HepG2 (cell line): ENCODE data around the gene TNN. TPM values are rescaled to one million over a fixed set of nuclear protein-coding genes. Genes with fewer than 3 reads are reported as not detected.

Source experiments
- AFF4 ChIP-seq: sonication (generic); formaldehyde crosslinking; IDR thresholded peaks from 2 replicates; pipeline ENCODE4 v1.4.0; 2020; ENCODE audit warnings: missing genetic modification reagents
- ARID2 ChIP-seq: sonication (generic); formaldehyde crosslinking; IDR thresholded peaks from 2 replicates; pipeline ENCODE4 v1.8.1; 2022; ENCODE audit warnings: mild to moderate bottlenecking, missing genetic modification reagents, borderline replicate concordance
- ELF4 ChIP-seq: sonication (generic); formaldehyde crosslinking; IDR thresholded peaks from 2 replicates; pipeline ENCODE4 v1.5.0; 2020; ENCODE audit warnings: missing genetic modification reagents, mild to moderate bottlenecking, moderate library complexity, borderline replicate concordance
- FOXP4 ChIP-seq: sonication (generic); formaldehyde crosslinking; IDR thresholded peaks from 2 replicates; pipeline ENCODE4 v1.4.0; 2020; ENCODE audit warnings: missing genetic modification reagents
- JUNB ChIP-seq: sonication (generic); formaldehyde crosslinking; IDR thresholded peaks from 2 replicates; pipeline ENCODE4 v1.8.0; 2022; ENCODE audit warnings: missing genetic modification reagents, mild to moderate bottlenecking, borderline replicate concordance
- MAFG ChIP-seq: sonication (generic); formaldehyde crosslinking; IDR thresholded peaks from 2 replicates; pipeline ENCODE4 v1.5.1; 2020; ENCODE audit warnings: mild to moderate bottlenecking, missing genetic modification reagents
- MBD4 ChIP-seq: IDR thresholded peaks from 2 replicates; pipeline ENCODE4 v1.6.1; 2012; ENCODE audit warnings: low read length, inconsistent platforms, borderline replicate concordance
- SIN3A ChIP-seq: IDR thresholded peaks from 2 replicates; pipeline ENCODE4 v1.6.1; 2011; ENCODE audit warnings: low read depth, mild to moderate bottlenecking, control low read depth, low read length, borderline replicate concordance
- SRSF1 ChIP-seq: fragments of 200-400 bp; formaldehyde crosslinking; optimal IDR thresholded peaks from 2 replicates; pipeline ENCODE3; 2017; ENCODE audit warnings: mild to moderate bottlenecking, low read depth, low read length, moderate library complexity
- TAF1 ChIP-seq: sonication (generic); formaldehyde crosslinking; IDR thresholded peaks from 2 replicates; pipeline ENCODE4 v1.4.0; 2020; ENCODE audit warnings: missing genetic modification reagents
- TARDBP ChIP-seq: sonication (generic); formaldehyde crosslinking; IDR thresholded peaks from 2 replicates; pipeline ENCODE4 v1.8.0; 2022; ENCODE audit warnings: mild to moderate bottlenecking, missing genetic modification reagents
- ZHX1 ChIP-seq: sonication (generic); formaldehyde crosslinking; IDR thresholded peaks from 2 replicates; pipeline ENCODE4 v1.8.1; 2022; ENCODE audit warnings: low read depth, mild to moderate bottlenecking, missing genetic modification reagents
- ZNF160 ChIP-seq: sonication (generic); formaldehyde crosslinking; IDR thresholded peaks from 2 replicates; pipeline ENCODE4 v1.8.0; 2022; ENCODE audit warnings: mild to moderate bottlenecking, inconsistent platforms, missing genetic modification reagents
- ZNF383 ChIP-seq: sonication (generic); formaldehyde crosslinking; IDR thresholded peaks from 2 replicates; pipeline ENCODE4 v1.4.0; 2020; ENCODE audit warnings: missing genetic modification reagents, mild to moderate bottlenecking, borderline replicate concordance
- ZNF564 ChIP-seq: sonication (generic); formaldehyde crosslinking; IDR thresholded peaks from 2 replicates; pipeline ENCODE4 v1.8.1; 2023; ENCODE audit warnings: mild to moderate bottlenecking, missing genetic modification reagents
- ZNF704 ChIP-seq: sonication (generic); formaldehyde crosslinking; IDR thresholded peaks from 2 replicates; pipeline ENCODE4 v1.8.1; 2023; ENCODE audit warnings: mild to moderate bottlenecking, inconsistent platforms, moderate library complexity, missing genetic modification reagents, borderline replicate concordance
- ZNF777 ChIP-seq: sonication (generic); formaldehyde crosslinking; IDR thresholded peaks from 2 replicates; pipeline ENCODE4 v1.4.0; 2020; ENCODE audit warnings: missing genetic modification reagents
- ZSCAN29 ChIP-seq: sonication (generic); formaldehyde crosslinking; conservative IDR thresholded peaks from 2 replicates; pipeline ENCODE4 v1.4.0; 2020; ENCODE audit warnings: mild to moderate bottlenecking, missing genetic modification reagents
- ZSCAN9 ChIP-seq: IDR thresholded peaks from 2 replicates; pipeline ENCODE4 v1.6.1; 2016; ENCODE audit warnings: borderline replicate concordance
- polyA plus RNA-seq, 8 experiments: library from polyadenylated mRNA; depleted of rRNA in 3 of 8; stranded (reverse) in 7 of 8; unstranded in 1 of 8; fragments of >200 nt; fragmentation: Illumina TruSeq in 4 of 8; extraction: Trizol in 4 of 8; gene quantifications; 2 replicates each; pipeline versions ENCODE4 v1.2.1 to v1.2.3, GENCODE V29; 2011 to 2016; ENCODE audit warnings: low read depth in 4 of 8, missing spikeins in 1 of 8, mixed read lengths in 1 of 8; ENCODE audit not compliant: insufficient read depth in 1 of 8
- total RNA-seq, 5 experiments: library from RNA; depleted of rRNA; stranded (reverse); fragments of >200 nt; fragmentation: Illumina TruSeq; extraction: Trizol; gene quantifications; 2 replicates each; pipeline ENCODE4 v1.2.3, GENCODE V29; 2016; ENCODE audit warnings: low read depth in 1 of 5

TNN gene
- total and polyA plus RNA-seq, 2 of the 13 experiments (the other 11 are each of a cell fraction or from before 2014, with no cell fraction given): not detected

GRCh38 chr1:175152006-175152652 lies 84.5 kb downstream of the TNN start (continued):
- TF ChIP-seq AFF4 (CRISPR knock-in tag): no peak
- no peak for TF ChIP-seq ZHX1 (CRISPR knock-in tag)
- TF ChIP-seq ZNF160 (CRISPR knock-in tag): no peak
- TF ChIP-seq MBD4: no peak
- no peak for TF ChIP-seq TARDBP (CRISPR knock-in tag)
- TF ChIP-seq ZSCAN9: no peak
- TF ChIP-seq FOXP4 (CRISPR knock-in tag): no peak
- TF ChIP-seq ZSCAN29 (CRISPR knock-in tag): no peak
- no peak for TF ChIP-seq JUNB (CRISPR knock-in tag)
- TF ChIP-seq ZNF383 (CRISPR knock-in tag): no peak
- TF ChIP-seq MAFG: no peak
- no peak for TF ChIP-seq ZNF777 (CRISPR knock-in tag)
- TF ChIP-seq ZNF704: no peak
- no peak for TF ChIP-seq SRSF1
- TF ChIP-seq TAF1: no peak
- no peak for TF ChIP-seq SIN3A
- no peak for TF ChIP-seq ELF4 (CRISPR knock-in tag)
- TF ChIP-seq ZNF564 (CRISPR knock-in tag): no peak
- no peak for TF ChIP-seq ARID2
